Inferior parietal cortex (tissue), 1 donor: ENCODE measurements around the gene PPCDC.

Experiments used
- DNase-seq: peaks from one replicate; pipeline ENCODE4 v3.0.0-alpha.2; 2016; ENCODE audit errors: extremely low spot score

Gene PPCDC, protein sequence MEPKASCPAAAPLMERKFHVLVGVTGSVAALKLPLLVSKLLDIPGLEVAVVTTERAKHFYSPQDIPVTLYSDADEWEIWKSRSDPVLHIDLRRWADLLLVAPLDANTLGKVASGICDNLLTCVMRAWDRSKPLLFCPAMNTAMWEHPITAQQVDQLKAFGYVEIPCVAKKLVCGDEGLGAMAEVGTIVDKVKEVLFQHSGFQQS

DNA sequence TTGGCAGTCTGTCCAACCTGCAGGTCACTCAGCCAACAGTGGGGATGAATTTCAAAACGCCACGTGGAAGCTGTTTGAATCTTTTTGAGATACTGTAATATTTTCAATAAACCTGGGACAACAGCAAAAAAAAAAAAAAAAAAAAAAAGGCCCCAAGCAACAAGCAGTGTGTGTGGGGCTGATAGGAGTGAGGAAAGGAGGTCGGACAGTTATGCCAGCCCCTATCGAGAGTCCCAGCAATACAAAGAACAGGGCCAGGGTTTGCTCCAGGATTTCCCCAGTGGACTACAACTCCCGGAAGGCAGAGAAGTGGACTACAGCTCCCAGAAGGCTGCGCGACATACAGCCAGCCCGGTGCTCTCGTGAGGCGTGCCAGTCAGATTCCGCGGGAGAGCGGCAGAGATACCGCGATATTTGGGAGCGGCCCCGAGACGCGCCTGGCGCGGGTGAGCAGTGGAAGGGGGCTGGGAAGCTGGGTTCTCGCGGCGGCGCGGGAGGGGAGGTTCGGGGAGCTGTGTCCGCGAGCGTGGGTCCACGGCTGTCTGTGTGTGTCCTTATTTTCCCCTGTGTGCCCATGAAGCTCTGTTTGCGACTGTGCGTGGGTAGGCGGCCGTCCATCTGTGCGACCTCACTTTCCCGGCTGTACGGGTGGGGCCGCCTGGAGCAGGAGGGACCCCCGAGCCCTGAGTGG, at the start of gene PPCDC:
Gene PPCDC, plus strand, starts transcription at position 410 of the 691 bp plus-strand sequence. CDS start 4,729 bp downstream, outside the sequence.
- DNase-seq = peak; percentile 96

DNA sequence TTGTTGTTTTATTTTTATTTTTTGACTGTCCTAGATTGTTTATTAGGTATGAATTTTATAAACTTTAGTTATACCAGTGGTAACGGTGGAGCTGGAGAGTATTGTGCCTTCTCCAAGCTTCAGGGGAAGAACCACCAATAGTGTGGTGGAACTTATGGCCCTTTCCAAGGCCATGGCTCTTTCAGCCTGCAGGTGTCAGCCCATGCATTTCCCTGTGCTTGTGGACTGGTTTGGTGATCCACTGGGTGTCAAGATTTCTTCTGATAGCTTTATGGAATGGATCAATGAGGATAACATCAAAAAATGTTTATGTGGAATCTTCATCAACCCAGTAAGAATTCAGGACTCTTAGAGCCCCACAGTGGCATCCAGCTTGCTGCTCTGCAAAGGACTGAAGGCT, 47.2 kb upstream of the PPCDC start:
- DNase-seq = no peak

DNA sequence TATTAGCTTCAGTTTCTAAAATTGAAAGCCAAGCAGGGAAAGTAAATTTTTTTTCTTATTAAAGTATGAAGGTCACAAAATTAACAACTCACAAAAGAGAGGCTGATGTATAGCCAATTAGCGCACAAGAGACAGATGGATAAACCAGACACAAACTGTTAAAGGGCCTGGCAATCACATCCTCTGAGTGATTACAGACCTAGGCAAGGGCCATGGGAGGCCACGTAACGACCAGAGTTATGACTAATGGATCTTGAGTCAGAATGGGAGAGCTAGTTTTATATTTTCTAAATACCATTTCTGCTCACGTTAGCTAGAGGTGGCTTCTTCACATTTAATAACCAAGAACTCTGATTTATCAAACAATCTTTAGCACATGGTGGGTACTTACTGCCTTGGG, 45.8 kb upstream of the PPCDC start:
- no peak for DNase-seq

DNA sequence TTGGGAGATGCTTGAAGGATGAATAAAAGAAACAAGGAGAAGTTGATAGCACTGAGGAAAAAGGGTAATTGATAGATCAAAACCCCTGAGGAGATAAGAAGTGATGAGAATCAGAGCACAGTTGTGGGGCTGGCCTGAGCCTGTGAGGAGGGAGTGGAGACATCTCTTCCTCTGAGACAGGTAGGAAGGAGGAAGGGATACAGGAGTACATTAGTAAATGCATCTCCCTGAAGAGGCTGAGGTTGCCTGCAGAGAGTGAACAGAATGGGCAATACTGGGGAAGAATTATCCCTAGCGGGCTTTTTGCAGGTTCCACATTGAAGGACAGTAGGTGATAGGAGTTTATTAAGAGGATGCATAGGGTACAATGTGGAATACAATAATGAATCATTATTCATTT, 45.3 kb upstream of the PPCDC start:
- DNase-seq = no peak

DNA sequence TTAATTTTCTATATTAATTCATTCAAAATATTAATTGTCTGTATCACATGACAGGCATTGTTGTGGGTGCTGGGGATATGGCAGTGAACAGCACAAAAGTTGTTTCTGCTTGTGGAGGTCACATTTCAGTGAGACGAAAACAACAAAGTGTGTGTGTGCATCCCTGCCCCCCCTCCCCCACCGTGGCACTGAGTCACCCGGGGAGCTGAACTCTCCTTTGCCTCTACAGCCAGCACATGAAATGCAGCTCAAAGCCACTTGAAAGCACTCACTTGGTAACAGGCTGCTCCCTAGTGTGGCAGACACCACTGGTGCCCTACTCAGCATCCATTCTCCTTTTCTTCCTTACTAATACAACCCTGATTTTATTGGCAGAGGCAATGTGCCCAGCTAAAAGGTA, 44.9 kb upstream of the PPCDC start:
- no peak for DNase-seq

DNA sequence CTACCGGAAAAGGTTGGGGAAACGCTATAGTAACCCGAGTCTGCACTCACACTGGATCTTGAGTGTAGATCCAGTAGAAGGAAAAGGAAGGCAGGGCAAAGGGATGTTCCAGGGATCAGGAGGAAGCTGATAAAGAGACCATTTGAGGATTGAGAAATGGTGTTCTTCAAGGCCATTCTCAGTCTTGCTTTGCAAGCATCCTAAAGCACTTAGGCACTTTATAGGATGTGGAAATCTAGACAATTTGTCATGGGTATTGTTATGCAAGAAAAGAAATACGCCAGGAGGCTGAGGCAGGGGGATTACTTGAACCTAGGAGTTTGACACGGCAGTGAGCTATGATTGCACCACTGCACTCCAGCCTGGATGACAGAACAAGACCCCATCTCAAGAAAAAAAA, 41.2 kb upstream of the PPCDC start:
- DNase-seq = no peak

DNA sequence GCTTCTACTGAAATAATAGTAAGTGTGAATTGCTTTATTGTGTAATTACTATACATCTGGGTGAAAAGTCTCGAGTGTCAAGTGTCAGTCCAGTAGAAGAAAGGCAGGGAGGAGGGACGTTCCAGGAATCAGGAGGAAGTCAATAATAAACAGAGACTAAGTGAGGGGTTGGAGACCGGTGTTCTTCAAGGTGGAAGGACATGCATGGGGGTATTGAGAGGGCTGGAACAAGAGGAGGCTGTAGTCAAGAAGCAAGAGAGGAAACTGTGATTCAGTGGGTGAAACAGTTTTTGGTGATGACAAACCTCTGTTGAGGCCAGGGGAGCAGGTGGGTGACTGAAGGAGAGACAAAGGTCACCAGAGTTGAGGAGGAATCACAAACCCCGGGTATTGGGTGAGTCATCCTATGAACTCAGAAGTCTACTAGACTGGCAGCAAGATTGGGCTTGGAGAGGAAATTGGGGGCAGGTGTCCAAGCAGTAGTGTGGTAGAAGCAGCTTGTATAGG, 39.6 kb upstream of the PPCDC start:
- no peak for DNase-seq

DNA sequence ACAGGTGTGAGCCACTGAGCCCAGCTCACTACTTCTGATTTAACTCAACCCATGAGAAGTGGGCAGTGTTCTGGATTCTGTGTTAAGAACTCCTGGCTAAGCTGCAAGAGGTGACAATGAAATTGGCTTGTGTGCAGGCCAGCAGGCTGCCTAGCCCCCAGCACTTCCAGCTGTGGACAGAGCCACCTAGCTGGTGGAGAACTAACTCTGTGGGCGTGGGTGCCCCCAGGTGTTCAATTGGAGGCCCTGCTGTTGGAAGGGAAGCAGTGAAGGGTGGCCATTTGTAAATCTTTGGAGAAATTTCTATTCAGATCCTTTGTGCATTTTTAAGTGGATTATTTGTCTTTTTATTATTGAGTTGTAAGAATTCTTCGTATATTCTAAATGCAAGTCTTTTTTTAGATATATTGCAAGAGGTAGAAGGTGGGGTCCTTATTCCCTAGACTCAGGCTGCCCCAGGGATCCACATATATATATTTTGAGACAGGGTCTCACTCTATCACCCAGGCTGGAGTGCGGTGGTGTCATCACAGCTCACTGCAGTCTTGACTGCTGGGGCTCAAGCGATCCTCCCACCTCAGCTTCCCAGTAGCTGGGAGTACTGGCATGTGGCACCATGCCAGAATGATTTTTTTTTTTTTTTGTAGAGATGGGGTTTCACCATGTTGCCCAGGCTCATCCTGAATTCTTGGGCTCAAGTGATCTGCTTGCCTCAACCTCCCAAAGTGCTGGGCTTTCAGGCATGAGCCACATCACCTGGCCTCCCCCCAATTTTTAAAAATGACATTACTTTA, 35.2 kb upstream of the PPCDC start:
- DNase-seq = no peak

DNA sequence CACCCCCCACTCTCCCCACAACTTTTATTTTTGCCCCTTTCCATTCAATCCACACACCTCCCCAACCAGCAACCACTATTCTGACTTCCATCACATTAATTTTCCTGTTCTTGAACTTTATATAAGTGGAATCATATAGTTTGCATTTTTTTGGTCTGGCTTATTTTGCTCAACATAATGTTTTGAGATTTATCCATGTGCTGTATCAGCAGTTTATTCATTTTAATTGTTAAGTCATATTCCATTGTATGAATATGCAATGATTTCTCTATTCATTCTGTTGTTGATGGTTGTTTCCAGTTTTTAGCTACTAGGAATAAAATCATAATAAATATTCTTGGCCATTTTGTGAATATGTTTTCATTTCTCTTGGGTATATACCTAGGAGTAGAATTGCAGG, 33.9 kb upstream of the PPCDC start:
- no peak for DNase-seq

DNA sequence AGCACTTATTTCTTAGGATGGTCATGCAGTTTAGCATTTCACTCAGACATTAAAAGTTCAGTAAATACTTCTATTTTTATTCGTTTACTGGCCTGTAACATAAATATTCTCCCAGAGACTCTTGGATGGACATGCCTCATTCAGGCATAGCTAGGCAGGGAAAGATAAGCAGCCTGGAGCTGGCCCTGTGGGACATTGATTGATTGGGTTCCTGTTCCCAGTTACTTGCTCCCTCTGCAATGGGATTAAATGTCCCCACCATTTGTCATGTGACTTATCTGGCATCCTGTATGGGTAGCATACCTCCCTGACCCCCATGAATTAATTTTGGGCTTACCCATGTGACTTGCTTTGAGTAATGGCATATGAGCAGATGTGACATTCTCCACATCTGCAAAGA, 30.8 kb upstream of the PPCDC start:
- no peak for DNase-seq

DNA sequence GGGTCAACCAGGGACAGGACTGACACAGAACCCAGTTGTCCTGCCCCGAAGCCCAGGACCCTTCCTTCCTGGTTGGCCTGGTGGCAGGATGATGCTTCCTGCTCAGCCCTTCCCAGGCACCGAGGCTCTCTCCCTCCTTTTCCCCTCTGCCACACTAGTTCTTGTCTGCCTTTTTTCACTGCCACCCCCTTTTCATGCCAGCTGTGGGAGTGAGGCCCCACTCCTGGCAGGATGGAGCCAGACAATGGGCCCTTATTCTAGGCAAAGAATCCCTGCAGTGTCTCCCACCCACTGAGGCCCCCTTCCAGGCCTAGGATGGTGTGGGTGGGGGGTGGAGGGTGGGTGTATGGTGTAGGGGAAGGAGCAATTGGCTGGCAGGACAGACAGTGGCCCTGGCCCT, 29.2 kb upstream of the PPCDC start:
- peak; percentile 29 for DNase-seq

DNA sequence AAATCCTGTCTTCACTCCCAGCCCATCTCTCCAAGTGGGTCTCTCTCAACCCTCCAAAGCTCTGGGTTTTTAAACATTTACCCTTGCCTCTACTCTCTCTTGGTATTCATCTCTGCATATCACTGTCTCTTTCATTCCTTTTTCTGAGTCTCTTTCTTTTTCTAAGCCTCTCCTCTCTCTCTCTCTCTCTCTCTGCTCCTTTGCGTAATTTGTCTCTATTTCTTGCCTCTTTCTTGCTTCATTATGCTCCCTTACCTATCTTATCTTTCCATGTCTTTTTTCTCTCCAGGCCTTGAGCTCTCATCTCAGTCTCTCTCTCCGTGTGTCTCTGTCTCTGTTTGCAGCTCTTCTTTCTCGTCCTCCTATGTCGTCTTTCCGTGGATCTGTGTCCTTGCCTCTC, 28.7 kb upstream of the PPCDC start:
- no peak for DNase-seq

DNA sequence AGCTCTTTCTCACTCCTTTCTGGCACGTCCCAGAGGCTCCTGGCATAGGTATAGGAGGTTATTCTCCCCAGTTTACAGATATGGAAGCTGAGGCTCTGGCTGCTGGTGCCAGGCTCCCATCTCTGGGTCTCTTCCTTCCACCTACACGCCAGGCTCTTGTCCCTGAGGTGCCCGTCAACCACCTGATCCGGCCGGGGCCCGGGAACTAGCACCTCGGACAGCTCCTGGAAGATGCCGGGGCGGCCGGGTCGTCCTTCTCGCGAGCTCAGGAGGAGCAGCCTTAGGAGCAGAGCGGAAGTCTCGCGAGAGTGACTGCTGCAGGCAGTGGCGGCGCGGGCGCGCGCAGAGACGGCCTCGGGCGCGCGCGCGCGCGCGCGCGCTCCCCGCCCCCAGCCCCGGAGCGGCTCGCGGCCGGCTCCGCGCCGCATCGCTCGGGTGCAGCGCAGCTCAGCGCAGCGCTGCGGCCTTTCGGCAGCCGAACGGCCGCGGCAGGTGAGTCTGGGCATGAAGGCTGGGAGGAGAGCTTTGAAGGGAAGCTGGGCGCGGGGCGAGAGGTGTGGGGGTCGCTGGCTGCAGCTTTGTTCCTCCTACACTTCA, 28.1 kb upstream of the PPCDC start, which contains the start of gene SCAMP5:
Gene SCAMP5, plus strand, starts transcription at position 382 of the 597 bp plus-strand sequence. CDS start 16,277 bp downstream, outside the sequence.
- DNase-seq = peak; percentile 90

DNA sequence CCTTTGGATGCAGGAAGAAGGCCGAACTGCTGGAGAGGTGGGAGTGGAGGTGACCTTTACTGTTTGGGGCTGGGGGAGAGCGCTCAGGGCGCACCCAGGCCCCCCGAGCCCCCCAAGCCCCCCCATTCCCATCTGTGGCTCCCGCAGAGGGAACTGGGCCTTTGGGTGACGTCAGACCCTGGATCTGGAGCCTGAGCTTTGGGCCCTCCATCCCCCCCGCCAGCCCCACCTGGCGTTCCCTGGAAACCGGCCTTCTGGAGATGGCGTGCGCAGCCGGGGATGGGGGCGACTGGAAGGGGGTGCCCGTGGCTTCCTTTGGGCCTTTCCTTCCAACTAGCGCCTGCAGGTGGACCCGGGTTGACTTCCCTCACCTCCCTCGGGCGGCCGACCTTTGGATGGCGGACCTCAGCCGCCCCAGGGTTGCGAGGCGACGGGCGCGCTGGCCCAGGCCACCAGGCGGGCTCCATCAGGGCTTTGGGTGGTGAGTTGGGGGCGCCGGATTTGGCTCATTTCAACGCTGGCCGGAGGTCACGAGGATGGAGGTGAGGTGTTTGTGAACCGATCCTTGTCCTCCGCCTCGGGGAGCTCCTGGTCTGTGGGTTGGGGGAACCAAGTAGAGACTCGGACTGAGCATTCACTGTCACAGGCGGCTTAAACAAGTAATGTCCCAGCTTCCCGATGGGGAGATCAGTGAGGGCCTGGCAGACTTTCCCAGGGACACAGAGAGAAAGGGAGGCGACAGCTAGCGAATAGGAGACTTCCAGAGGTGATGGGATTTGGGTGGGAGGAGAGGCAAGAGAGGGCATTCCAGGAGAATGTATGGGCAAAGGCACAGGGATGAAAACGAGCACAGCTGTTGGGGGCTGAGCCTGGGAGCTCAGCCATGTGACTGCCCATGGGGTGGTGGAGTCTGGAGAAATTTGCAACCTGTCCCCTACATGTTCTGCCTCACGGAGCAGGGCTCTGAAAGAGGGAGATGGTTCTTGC, 27.3 kb upstream of the PPCDC start:
- DNase-seq = no peak

DNA sequence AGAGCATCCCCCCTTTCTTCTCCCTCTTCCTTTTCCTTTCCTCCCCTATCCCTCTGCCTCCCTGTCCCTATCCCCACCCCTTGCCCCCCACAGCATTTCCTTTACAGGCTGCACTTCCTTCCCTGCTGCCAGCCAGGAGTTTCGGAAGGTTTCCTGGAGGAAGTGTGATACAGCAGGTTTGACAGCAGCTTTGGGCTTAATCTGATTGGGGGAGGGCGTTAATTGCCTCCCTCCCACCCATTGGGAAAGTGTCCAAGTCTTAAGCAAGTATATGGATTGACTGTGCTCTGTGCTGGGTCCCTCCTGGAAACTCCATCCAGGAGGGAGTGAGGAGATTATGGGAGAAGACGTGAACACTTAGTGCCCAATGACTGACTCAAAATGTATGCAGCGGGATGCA, 26.2 kb upstream of the PPCDC start:
- DNase-seq = no peak

DNA sequence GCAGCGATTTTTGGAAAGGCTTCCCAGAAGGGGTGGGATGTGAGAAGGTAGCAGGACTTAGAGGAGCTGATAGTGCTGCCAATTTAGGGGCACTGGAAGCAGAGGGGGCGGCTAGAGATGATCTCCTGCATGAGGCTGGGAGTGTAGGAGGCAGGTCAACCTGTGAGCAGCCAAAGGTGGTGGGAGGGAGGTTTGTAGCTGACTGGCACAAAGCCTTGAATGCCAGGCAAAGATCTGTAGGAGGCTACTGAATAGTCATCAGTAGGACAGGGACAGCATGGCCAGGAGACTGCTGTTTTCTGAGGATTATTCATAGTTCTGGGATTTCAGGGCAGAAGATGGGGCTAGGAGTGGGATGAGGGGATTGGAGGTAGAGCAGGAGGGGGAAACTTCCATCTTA, 25.8 kb upstream of the PPCDC start:
- DNase-seq = no peak

DNA sequence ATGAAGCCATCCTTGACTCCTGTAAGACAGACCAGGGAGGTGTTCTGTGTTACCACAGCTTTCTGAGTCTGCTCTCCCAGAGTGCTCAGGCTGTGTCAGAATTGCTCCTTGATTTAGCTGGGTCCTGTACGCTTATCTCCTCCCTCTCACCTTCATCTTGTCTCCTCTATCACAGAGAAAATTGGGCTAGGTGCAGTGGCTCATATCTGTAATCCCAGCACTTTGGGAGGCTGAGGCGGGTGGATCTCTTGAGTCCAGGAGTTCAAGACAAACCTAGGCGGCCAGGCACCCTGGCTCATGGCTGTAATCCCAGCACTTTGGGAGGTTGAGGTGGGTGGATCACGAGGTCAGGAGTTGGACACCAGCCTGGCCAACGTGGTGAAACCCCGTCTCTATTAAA, 22.1 kb upstream of the PPCDC start:
- no peak for DNase-seq

DNA sequence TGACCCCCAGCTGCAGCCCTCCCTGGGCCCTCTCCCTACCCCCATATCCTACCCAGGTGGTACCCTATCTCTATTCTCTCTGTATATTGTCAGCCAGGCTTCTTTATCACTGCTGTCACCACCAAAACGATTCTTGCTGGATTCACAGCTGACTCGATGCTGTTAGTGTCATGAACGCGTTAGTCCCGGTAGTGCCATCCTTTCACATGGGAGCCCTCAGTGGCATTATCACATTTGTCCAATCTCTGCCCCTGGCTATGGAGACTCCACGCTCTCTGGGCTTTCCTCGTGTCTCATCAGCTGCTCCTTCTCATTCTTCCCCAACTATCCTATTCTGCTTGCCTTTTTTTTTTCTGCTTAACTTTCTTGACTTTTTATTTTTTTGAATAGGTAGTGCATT, 21.0 kb upstream of the PPCDC start:
- no peak for DNase-seq

DNA sequence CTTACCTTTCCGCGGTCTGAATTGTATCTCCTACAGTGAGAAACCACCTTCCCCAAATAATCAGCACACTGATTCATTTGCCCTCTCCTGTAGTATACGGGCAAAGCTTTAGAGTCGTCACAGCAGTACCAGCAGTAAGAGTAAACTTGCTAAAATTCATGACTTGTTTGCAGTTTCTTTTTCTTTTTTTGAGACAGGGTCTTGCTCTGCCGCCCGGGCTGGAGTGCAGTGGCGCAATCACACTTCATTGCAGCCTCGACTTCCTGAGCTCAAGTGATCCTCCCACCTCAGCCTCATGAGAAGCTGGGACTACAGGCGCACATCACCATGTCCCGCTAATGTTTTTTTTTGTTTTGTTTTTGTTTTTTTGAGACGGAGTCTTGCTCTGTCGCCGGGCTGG, 16.2 kb upstream of the PPCDC start:
- no peak for DNase-seq

DNA sequence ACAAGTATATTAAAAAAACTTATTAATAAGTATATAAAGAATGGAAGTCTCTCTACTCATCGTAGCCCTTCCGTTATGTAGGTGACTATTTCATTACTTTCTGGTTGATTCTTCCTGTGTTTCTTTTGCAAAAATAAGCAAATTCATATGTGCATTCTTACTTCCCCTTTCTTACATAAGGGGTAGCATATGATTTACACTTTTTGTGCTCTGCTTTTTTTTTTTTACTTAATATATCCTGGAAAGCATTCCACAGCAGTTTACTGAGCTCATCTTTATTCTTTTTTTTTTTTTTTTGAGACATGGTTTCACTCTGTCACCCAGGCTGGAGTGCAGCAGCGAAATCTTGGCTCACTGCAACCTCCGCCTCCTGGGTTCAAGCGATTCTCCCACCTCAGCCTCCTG, 15.2 kb upstream of the PPCDC start:
- DNase-seq = peak; percentile 8
